ENCODE data around the gene EDN3. TPM values are rescaled to one million over a fixed set of nuclear protein-coding genes. Genes with fewer than 3 reads are reported as not detected.

The EDN3 gene
- total and polyA plus RNA-seq, 2 of the 8 experiments (the other 6 are each of a cell fraction or from before 2014, with no cell fraction given): 0.17 to 0.38 TPM

DNA sequence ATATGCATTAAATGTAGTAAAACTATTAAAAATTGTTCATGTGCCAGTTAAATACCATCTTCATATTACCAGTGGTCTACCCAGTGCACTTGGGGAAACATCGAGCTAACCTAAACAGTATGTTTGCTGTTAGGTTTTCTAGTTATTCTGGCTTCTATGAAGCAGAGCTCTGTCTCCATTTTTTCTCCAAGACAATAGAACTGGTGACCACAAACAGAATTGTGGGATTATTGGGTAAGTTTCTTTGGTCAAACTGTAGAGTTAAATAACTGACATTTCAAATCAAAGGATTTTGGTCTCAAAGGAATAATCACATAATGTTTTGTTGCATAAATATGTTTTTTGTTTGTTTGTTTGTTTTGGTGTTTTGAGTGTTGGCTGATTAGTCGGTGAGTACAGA, 40.5 kb upstream of the EDN3 start (continued):
- TF ChIP-seq CHD7 (IDR thresholded peaks at IDR 0.05; ENCODE audit: insufficient replicate concordance, low read length) (no peak), ASH2L (IDR thresholded peaks at IDR 0.05; ENCODE audit: low read length) (no peak), SAP30 (IDR thresholded peaks at IDR 0.05; ENCODE audit: insufficient read depth, insufficient replicate concordance, low read length) (no peak), POLR2A (IDR thresholded peaks at IDR 0.05; ENCODE audit: control extremely low read depth in 1 of 2, low read depth in 2 of 2, low read length in 2 of 2) (no peak), KDM1A (IDR thresholded peaks at IDR 0.05; ENCODE audit: borderline replicate concordance, low read length) (no peak), RXRA (IDR thresholded peaks at IDR 0.05; ENCODE audit: insufficient read depth, low read depth, low read length) (no peak), CREB1 (IDR thresholded peaks at IDR 0.05) (no peak), JUND (IDR thresholded peaks at IDR 0.05; ENCODE audit: low read length) (no peak), NANOG (IDR thresholded peaks at IDR 0.05; ENCODE audit: insufficient read depth, low read depth, low read length, poor library complexity, severe bottlenecking) (no peak), SIN3A (conservative IDR thresholded peaks at IDR 0.05 in 1 of 2, IDR thresholded peaks at IDR 0.05 in 1 of 2; ENCODE audit: low read depth in 1 of 2, low read length in 2 of 2) (no peak), BRCA1 (IDR thresholded peaks at IDR 0.05; ENCODE audit: low read depth, low read length) (no peak)
- TF ChIP-seq, protein P1, sequence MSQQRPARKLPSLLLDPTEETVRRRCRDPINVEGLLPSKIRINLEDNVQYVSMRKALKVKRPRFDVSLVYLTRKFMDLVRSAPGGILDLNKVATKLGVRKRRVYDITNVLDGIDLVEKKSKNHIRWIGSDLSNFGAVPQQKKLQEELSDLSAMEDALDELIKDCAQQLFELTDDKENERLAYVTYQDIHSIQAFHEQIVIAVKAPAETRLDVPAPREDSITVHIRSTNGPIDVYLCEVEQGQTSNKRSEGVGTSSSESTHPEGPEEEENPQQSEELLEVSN (IDR thresholded peaks at IDR 0.05): no peak
